ENCODE data around the gene B4GALT6. TPM values are rescaled to one million over a fixed set of nuclear protein-coding genes. Genes with fewer than 3 reads are reported as not detected.

Gene B4GALT6
- total and polyA plus RNA-seq, 2 of the 13 experiments (the other 11 are each of a cell fraction or from before 2014, with no cell fraction given): 1.9 to 3.3 TPM

- FAIRE-seq (no peak), ATAC-seq (no peak), DNase-seq (ENCODE audit: low spot score) (no peak)
- ChIA-PET POLR2A (no interaction called here), CTCF (ENCODE audit: low intra/inter-chr PET ratio, low total read pairs) (no interaction called here)
- BruUV-seq (replicated peaks): no TSS peak
- Histone ChIP-seq H4K20me1 (ENCODE audit: insufficient read depth, low read length) (no peaks in the 10 kb centered on the region), H3K27me3 (ENCODE audit: control insufficient read depth in 1 of 2, insufficient read depth in 2 of 2, low read length in 2 of 2) (no peaks in the 10 kb centered on the region), H3K36me3 (replicated peaks in 1 of 2; ENCODE audit: control insufficient read depth in 1 of 2, insufficient read depth in 2 of 2, low read length in 2 of 2) (no peaks in the 10 kb centered on the region), H2AFZ (ENCODE audit: low read length) (no peak overlapping the region), H3K79me2 (ENCODE audit: insufficient read depth, low read length) (no peaks in the 10 kb centered on the region), H3K27ac (ENCODE audit: extremely low read length, insufficient read depth, low read length) (no peak overlapping the region), H3K4me2 (ENCODE audit: low read depth, low read length) (no peak overlapping the region), H3K4me3 (replicated peaks in 1 of 3; ENCODE audit: insufficient read depth in 1 of 3, low read depth in 2 of 3, low read length in 3 of 3) (no peak overlapping the region), H3K9me3 (ENCODE audit: low read length) (no peaks in the 10 kb centered on the region), H3K4me1 (ENCODE audit: insufficient read depth, low read length) (0 out of 2 replicates have a peak, but pooled peaks cover 6% of the 10 kb centered on the region), H3K9ac (ENCODE audit: insufficient read depth, low read depth, low read length) (no peak overlapping the region)
- in situ Hi-C loops (cut with HindIII; ENCODE audit: extremely low pct_ligation_motif_present, low pct_unique_long_range_greater_than_20kb) (no loop called here), intact Hi-C loops (cut with micrococcal nuclease; ENCODE audit: unreplicated experiment) (no loop called here)
- TF ChIP-seq TBP (CRISPR knock-in tag; IDR thresholded peaks at IDR 0.05): no peak
- TF ChIP-seq ZNF207 (IDR thresholded peaks at IDR 0.05; ENCODE audit: borderline replicate concordance): no peak
- TF ChIP-seq FOXM1 (CRISPR knock-in tag; IDR thresholded peaks at IDR 0.05): no peak
- no peak for TF ChIP-seq ATF6 (CRISPR knock-in tag; conservative IDR thresholded peaks at IDR 0.05)
- TF ChIP-seq THAP9 (CRISPR knock-in tag; IDR thresholded peaks at IDR 0.05; ENCODE audit: borderline replicate concordance): no peak
- TF ChIP-seq ZNF770 (CRISPR knock-in tag; IDR thresholded peaks at IDR 0.05): no peak
- TF ChIP-seq TBX2 (CRISPR knock-in tag; IDR thresholded peaks at IDR 0.05; ENCODE audit: borderline replicate concordance): no peak
- no peak for TF ChIP-seq NFRKB (IDR thresholded peaks at IDR 0.05)
- TF ChIP-seq ZNF556 (CRISPR knock-in tag; IDR thresholded peaks at IDR 0.05; ENCODE audit: borderline replicate concordance): no peak
- TF ChIP-seq NFATC3 (CRISPR knock-in tag; IDR thresholded peaks at IDR 0.05): no peak
- TF ChIP-seq ZSCAN22 (CRISPR knock-in tag; IDR thresholded peaks at IDR 0.05): no peak
- no peak for TF ChIP-seq ZNF746 (CRISPR knock-in tag; IDR thresholded peaks at IDR 0.05)
These were observed 23.4 kb upstream of the B4GALT6 start for GRCh38 chr18:31707815-31708214.

Measured in HepG2 (cell line).